KMS-11 (cell line): ENCODE data around the gene NLRC5.

Source experiments
- H2AFZ ChIP-seq: fragments of 200-600 bp; sonication (generic); 2 replicates; pipeline ENCODE4 v1.6.1; 2016; ENCODE audit warnings: antibody characterized with exemption, mixed run types, low read depth
- H3K27ac ChIP-seq: fragments of 200-600 bp; sonication (generic); 2 replicates; pipeline ENCODE4 v1.6.1; 2016; ENCODE audit warnings: mild to moderate bottlenecking, mixed run types
- H3K27me3 ChIP-seq: fragments of 200-600 bp; sonication (generic); 2 replicates; pipeline ENCODE4 v1.6.1; 2017; ENCODE audit warnings: mild to moderate bottlenecking, low read depth, mixed run types, moderate library complexity; ENCODE audit not compliant: insufficient read depth
- H3K36me3 ChIP-seq: fragments of 200-600 bp; sonication (generic); 2 replicates; pipeline ENCODE4 v1.6.1; 2017; ENCODE audit warnings: mild to moderate bottlenecking, mixed run types; ENCODE audit not compliant: insufficient read depth
- H3K4me1 ChIP-seq: fragments of 200-600 bp; sonication (generic); 2 replicates; pipeline ENCODE4 v1.6.1; 2016; ENCODE audit warnings: mild to moderate bottlenecking, low read depth, mixed run types; ENCODE audit not compliant: poor library complexity, severe bottlenecking
- H3K4me2 ChIP-seq: fragments of 200-600 bp; sonication (generic); 2 replicates; pipeline ENCODE4 v1.7.0; 2016; ENCODE audit warnings: mild to moderate bottlenecking, mixed run types
- H3K4me3 ChIP-seq: fragments of 200-600 bp; sonication (generic); IDR thresholded peaks from 2 replicates; pipeline ENCODE4 v1.6.1; 2017; ENCODE audit warnings: low read depth, low read length, mixed read lengths; ENCODE audit not compliant: insufficient read depth
- H3K79me2 ChIP-seq: fragments of 200-600 bp; sonication (generic); 2 replicates; pipeline ENCODE4 v1.6.1; 2016; ENCODE audit warnings: low read depth, mixed run types; ENCODE audit not compliant: insufficient read depth
- H3K9ac ChIP-seq: fragments of 200-600 bp; sonication (generic); 2 replicates; pipeline ENCODE4 v1.6.1; 2016; ENCODE audit warnings: mild to moderate bottlenecking, mixed run types
- H4K20me1 ChIP-seq: fragments of 200-600 bp; sonication (generic); 2 replicates; pipeline ENCODE4 v1.6.1; 2016; ENCODE audit warnings: mild to moderate bottlenecking, mixed run types; ENCODE audit not compliant: insufficient read depth
- CTCF ChIP-seq: fragments of 200-600 bp; sonication (generic); conservative IDR thresholded peaks from 2 replicates; pipeline ENCODE4 v1.6.1; 2017; ENCODE audit warnings: low read depth, mild to moderate bottlenecking, antibody characterized with exemption, low read length, moderate library complexity, mixed read lengths

The NLRC5 gene

GRCh38 chr16:57072616-57073275, 83.4 kb downstream of the NLRC5 start:
- no peaks in the 10 kb centered on the region for H3K36me3 ChIP-seq
- H2AFZ ChIP-seq: no peak overlapping the region
- no peak overlapping the region; the same call in 1 of the 2 replicates for H3K27ac ChIP-seq
- peaks cover 26% of the 10 kb centered on the region for H3K4me1 ChIP-seq
- no peaks in the 10 kb centered on the region for H3K79me2 ChIP-seq
- no peak overlapping the region for H3K4me3 ChIP-seq
- no peaks in the 10 kb centered on the region for H3K27me3 ChIP-seq
- H3K4me2 ChIP-seq: 0 out of 2 replicates have a peak overlapping the region, but pooled peaks have one; percentile 36
- no peak overlapping the region for H3K9ac ChIP-seq
- H4K20me1 ChIP-seq: no peaks in the 10 kb centered on the region
- no peak for TF ChIP-seq CTCF

- Histone ChIP-seq H3K36me3 (no peaks in the 10 kb centered on the region), H3K27me3 (no peaks in the 10 kb centered on the region), H3K79me2 (no peaks in the 10 kb centered on the region), H3K4me2 (no peak overlapping the region), H3K4me1 (peaks cover 9% of the 10 kb centered on the region), H2AFZ (no peak overlapping the region), H3K27ac (no peak overlapping the region), H3K9ac (no peak overlapping the region), H3K4me3 (no peak overlapping the region), H4K20me1 (no peaks in the 10 kb centered on the region)
- no peak for TF ChIP-seq CTCF
These were observed 88.4 kb downstream of the NLRC5 start for GRCh38 chr16:57077714-57078113.

GRCh38 chr16:57081744-57082143, 92.4 kb downstream of the NLRC5 start:
- Histone ChIP-seq H3K4me2 (no peak overlapping the region), H3K27me3 (no peaks in the 10 kb centered on the region), H3K27ac (no peak overlapping the region), H4K20me1 (no peaks in the 10 kb centered on the region), H2AFZ (no peak overlapping the region), H3K79me2 (no peaks in the 10 kb centered on the region), H3K4me3 (no peak overlapping the region), H3K4me1 (peaks cover 4% of the 10 kb centered on the region), H3K36me3 (no peaks in the 10 kb centered on the region), H3K9ac (no peak overlapping the region)
- no peak for TF ChIP-seq CTCF

GRCh38 chr16:57082664-57083063, 93.3 kb downstream of the NLRC5 start:
- H3K27ac ChIP-seq: no peak overlapping the region
- no peaks in the 10 kb centered on the region for H3K36me3 ChIP-seq

More at GRCh38 chr16:57082664-57083063, 93.3 kb downstream of the NLRC5 start:
- H3K27me3 ChIP-seq: no peaks in the 10 kb centered on the region
- H3K4me1 ChIP-seq: peaks cover 4% of the 10 kb centered on the region
- H2AFZ ChIP-seq: no peak overlapping the region
- no peak overlapping the region for H3K4me3 ChIP-seq
- no peak for TF ChIP-seq CTCF
- no peaks in the 10 kb centered on the region for H4K20me1 ChIP-seq
- no peak overlapping the region for H3K4me2 ChIP-seq
- H3K79me2 ChIP-seq: no peaks in the 10 kb centered on the region
- H3K9ac ChIP-seq: no peak overlapping the region
